ENCODE data around the gene PRIM1.

PRIM1 gene

DNA sequence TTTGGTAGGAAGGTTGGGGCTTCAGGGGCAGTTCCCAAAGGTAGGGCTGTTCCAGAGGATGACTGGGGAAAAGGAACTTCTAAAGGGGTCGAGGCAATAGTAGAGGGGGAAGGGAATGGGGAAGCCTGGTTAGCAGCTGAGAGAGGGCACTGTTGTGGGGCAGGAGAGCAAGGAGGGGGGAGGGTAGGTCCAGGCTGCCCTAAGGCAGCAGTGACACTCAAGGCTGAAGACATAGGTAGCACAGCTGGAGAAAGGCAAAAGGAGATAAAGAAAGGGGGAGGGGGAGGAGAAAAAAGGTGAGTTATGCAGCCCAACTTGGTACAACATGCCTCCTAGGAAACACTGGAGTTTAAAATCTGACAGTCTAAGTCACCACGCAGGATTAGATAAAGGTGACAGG lies 30.9 kb downstream of the PRIM1 start:
- peaks cover 35 to 36% of the 10 kb centered on the region in 2 donors for H3K4me1 ChIP-seq (ENCODE audit: control insufficient read depth in 2 of 2, insufficient read depth in 2 of 2, low read length in 2 of 2)
- no peak overlapping the region for H3K4me3 ChIP-seq (ENCODE audit: low read length in 2 of 2)
- H3K27me3 ChIP-seq (ENCODE audit: control insufficient read depth in 2 of 2, insufficient read depth in 2 of 2, low read length in 2 of 2) = no peaks in the 10 kb centered on the region
- H3K36me3 ChIP-seq (ENCODE audit: control insufficient read depth in 2 of 2, insufficient read depth in 2 of 2, low read length in 2 of 2) = peaks cover 20 to 37% of the 10 kb centered on the region in 2 donors
- no peak overlapping the region for H3K27ac ChIP-seq (ENCODE audit: low read depth in 2 of 2, low read length in 2 of 2)
- no peaks in the 10 kb centered on the region for H3K9me3 ChIP-seq (ENCODE audit: control insufficient read depth in 2 of 2, low read length in 2 of 2)
- H3K9ac ChIP-seq (ENCODE audit: low read depth in 1 of 2, low read length in 2 of 2) = no peak overlapping the region

DNA sequence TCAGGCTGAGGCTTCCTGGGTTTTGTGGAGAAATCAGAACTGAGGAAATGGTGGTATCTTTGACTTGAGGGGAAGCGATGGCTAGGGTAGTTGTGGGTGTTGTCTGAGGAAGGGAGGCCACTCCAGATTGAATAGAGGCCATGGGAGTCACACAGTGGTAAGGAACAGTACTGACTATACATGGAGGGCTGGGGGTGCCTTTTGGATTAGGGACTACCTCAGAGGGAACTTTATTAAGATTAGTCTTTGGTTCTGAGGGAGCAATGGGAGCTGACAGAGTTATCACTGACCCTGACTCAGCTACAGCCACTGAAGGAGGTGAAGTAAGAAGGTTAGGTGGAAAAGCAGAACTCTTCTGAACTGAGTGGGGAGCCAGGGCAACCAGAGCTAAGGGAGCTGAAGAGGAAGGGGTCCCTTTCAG lies 31.4 kb downstream of the PRIM1 start:
- Histone ChIP-seq H3K4me1 (ENCODE audit: control insufficient read depth in 2 of 2, insufficient read depth in 2 of 2, low read length in 2 of 2) (peaks cover 36 to 37% of the 10 kb centered on the region in 2 donors), H3K27ac (ENCODE audit: low read depth in 2 of 2, low read length in 2 of 2) (no peak overlapping the region), H3K36me3 (ENCODE audit: control insufficient read depth in 2 of 2, insufficient read depth in 2 of 2, low read length in 2 of 2) (peaks cover 20 to 42% of the 10 kb centered on the region in 2 donors), H3K9ac (ENCODE audit: low read depth in 1 of 2, low read length in 2 of 2) (no peak overlapping the region), H3K27me3 (ENCODE audit: control insufficient read depth in 2 of 2, insufficient read depth in 2 of 2, low read length in 2 of 2) (no peaks in the 10 kb centered on the region), H3K9me3 (ENCODE audit: control insufficient read depth in 2 of 2, low read length in 2 of 2) (no peaks in the 10 kb centered on the region), H3K4me3 (ENCODE audit: low read length in 2 of 2) (no peak overlapping the region)

DNA sequence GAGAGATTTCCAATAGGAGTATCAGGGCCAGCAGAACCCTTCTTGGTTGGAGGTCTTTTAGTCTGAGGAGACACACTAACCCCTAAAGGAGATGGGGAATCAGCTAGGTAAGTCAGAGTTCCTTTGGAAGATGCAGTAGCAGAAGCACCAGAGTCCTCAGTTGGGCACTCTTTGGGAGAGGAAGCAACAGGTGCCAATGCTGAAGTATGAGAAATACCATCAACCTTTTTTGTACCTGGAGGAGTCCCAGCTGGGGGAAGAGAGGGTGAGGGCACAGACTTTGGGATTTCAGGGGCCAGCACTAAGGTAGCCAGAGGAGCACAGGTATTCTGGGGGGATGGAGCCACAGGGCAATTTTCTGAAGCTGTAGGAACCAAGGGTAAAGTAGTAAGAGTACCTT lies 33.1 kb downstream of the PRIM1 start:
- no peak overlapping the region for H3K4me3 ChIP-seq (ENCODE audit: low read length in 2 of 2)
- H3K9ac ChIP-seq (ENCODE audit: low read depth in 1 of 2, low read length in 2 of 2) = no peak overlapping the region
- H3K27ac ChIP-seq (ENCODE audit: low read depth in 2 of 2, low read length in 2 of 2) = no peak overlapping the region
- peaks cover 35 to 38% of the 10 kb centered on the region in 2 donors for H3K4me1 ChIP-seq (ENCODE audit: control insufficient read depth in 2 of 2, insufficient read depth in 2 of 2, low read length in 2 of 2)
- peaks cover 22 to 58% of the 10 kb centered on the region in 2 donors for H3K36me3 ChIP-seq (ENCODE audit: control insufficient read depth in 2 of 2, insufficient read depth in 2 of 2, low read length in 2 of 2)
- H3K27me3 ChIP-seq (ENCODE audit: control insufficient read depth in 2 of 2, insufficient read depth in 2 of 2, low read length in 2 of 2) = no peaks in the 10 kb centered on the region
- H3K9me3 ChIP-seq (ENCODE audit: control insufficient read depth in 2 of 2, low read length in 2 of 2) = no peaks in the 10 kb centered on the region

DNA sequence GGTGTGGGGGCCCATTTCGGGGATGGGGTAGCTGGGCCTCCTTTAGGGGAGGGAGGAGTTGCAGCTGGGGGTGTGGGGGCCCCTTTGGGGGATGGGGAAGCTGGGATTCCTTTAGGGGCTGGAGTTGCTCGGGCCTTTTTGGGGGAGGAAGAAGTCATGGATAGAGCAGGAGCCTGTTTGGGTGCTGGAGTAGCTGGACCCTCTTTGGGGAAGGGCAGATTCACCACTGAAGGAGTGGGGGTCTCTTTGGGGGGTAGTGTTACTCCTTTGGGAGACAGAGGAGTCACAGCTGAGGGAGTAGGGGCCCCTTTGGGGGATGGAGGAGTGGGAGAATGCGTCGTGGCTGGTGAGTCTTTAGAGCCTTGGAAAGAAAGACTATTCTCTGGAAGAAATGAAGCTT lies 33.5 kb downstream of the PRIM1 start:
- Histone ChIP-seq H3K9me3 (ENCODE audit: control insufficient read depth in 2 of 2, low read length in 2 of 2) (no peaks in the 10 kb centered on the region), H3K27ac (ENCODE audit: low read depth in 2 of 2, low read length in 2 of 2) (no peak overlapping the region), H3K36me3 (ENCODE audit: control insufficient read depth in 2 of 2, insufficient read depth in 2 of 2, low read length in 2 of 2) (peaks cover 27 to 62% of the 10 kb centered on the region in 2 donors), H3K4me1 (ENCODE audit: control insufficient read depth in 2 of 2, insufficient read depth in 2 of 2, low read length in 2 of 2) (peaks cover 31 to 34% of the 10 kb centered on the region in 2 donors), H3K4me3 (ENCODE audit: low read length in 2 of 2) (no peak overlapping the region), H3K9ac (ENCODE audit: low read depth in 1 of 2, low read length in 2 of 2) (no peak overlapping the region), H3K27me3 (ENCODE audit: control insufficient read depth in 2 of 2, insufficient read depth in 2 of 2, low read length in 2 of 2) (no peaks in the 10 kb centered on the region)

DNA sequence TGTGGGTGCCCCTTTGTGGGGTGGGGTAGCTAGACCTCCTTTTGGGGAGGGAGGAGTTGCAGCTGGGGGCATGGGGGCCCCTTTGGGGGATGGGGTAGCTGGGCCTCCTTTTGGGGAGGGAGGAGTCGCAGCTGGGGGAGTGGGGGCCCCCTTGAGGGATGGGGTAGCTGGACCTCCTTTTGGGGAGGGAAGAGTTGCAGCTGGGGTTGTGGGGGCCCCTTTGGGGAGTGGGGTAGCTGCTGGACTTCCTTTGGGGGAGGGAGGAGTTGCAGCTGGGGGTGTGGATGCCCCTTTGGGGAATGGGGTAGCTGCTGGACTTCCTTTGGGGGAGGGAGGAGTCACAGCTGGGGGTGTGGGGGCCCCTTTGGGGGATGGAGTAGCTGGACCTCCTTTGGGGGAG lies 34.0 kb downstream of the PRIM1 start:
- H3K27ac ChIP-seq (ENCODE audit: low read depth in 2 of 2, low read length in 2 of 2) = no peak overlapping the region
- no peak overlapping the region for H3K9ac ChIP-seq (ENCODE audit: low read depth in 1 of 2, low read length in 2 of 2)
- peaks cover 27 to 29% of the 10 kb centered on the region in 2 donors for H3K4me1 ChIP-seq (ENCODE audit: control insufficient read depth in 2 of 2, insufficient read depth in 2 of 2, low read length in 2 of 2)

DNA sequence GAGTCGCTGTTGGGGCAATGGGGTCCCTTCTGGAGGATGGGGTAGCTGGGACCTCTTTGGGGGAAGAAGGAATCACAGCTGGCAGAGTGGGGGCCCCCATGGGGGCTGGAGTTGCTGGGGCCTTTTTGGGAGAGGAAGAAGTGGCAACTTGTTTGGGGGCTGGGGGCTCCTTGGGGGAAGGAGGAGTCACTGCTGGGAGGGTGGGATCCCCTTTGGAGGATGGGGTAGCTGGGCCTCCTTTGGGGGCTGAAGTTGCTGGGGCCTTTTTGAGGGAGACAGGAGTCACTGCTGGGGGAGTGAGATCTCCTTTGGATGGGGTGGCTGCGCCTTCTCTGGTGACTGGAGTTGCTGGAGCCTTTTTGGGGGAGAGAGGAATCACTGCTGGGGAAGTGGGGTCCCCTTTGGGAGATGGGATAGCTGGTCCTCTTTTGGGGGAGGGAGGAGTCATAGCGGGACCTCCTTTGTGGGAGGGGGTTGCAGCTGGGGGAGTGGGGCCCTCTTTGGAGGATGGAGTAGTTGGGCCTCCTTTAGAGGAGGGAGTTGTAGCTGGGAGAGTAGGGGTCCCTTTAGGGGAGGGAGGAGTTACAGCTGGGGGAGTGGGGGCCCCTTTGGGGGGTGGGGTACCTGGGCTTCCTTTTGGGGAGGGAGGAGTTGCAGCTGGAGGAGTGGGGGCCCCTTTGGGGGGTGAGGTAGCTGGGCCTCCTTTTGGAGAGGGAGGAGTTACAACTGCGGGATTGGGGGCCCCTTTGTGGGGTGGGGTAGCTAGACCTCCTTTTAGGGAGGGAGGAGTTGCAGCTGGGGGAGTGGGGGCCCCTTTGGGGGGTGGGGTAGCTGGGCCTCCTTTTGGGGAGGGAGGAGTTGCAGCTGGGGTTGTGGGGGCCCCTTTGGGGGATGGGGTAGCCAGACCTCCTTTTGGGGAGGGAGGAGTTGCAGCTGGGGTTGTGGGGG lies 34.9 kb downstream of the PRIM1 start:
- Histone ChIP-seq H3K9ac (ENCODE audit: low read depth in 1 of 2, low read length in 2 of 2) (no peak overlapping the region), H3K9me3 (ENCODE audit: control insufficient read depth in 2 of 2, low read length in 2 of 2) (no peaks in the 10 kb centered on the region), H3K27me3 (ENCODE audit: control insufficient read depth in 2 of 2, insufficient read depth in 2 of 2, low read length in 2 of 2) (no peaks in the 10 kb centered on the region), H3K27ac (ENCODE audit: low read depth in 2 of 2, low read length in 2 of 2) (no peak overlapping the region), H3K36me3 (ENCODE audit: control insufficient read depth in 2 of 2, insufficient read depth in 2 of 2, low read length in 2 of 2) (peaks cover 40 to 74% of the 10 kb centered on the region in 2 donors), H3K4me1 (ENCODE audit: control insufficient read depth in 2 of 2, insufficient read depth in 2 of 2, low read length in 2 of 2) (peaks cover 17 to 21% of the 10 kb centered on the region in 2 donors), H3K4me3 (ENCODE audit: low read length in 2 of 2) (no peak overlapping the region)

More for the DNA sequence above, 34.0 kb downstream of the PRIM1 start:
- Histone ChIP-seq H3K36me3 (ENCODE audit: control insufficient read depth in 2 of 2, insufficient read depth in 2 of 2, low read length in 2 of 2) (peaks cover 32 to 67% of the 10 kb centered on the region in 2 donors), H3K4me3 (ENCODE audit: low read length in 2 of 2) (no peak overlapping the region), H3K27me3 (ENCODE audit: control insufficient read depth in 2 of 2, insufficient read depth in 2 of 2, low read length in 2 of 2) (no peaks in the 10 kb centered on the region), H3K9me3 (ENCODE audit: control insufficient read depth in 2 of 2, low read length in 2 of 2) (no peaks in the 10 kb centered on the region)

- H3K27ac ChIP-seq (ENCODE audit: low read depth in 2 of 2, low read length in 2 of 2) = no peak overlapping the region
- peaks cover 10 to 14% of the 10 kb centered on the region in 2 donors for H3K4me1 ChIP-seq (ENCODE audit: control insufficient read depth in 2 of 2, insufficient read depth in 2 of 2, low read length in 2 of 2)
- no peaks in the 10 kb centered on the region for H3K27me3 ChIP-seq (ENCODE audit: control insufficient read depth in 2 of 2, insufficient read depth in 2 of 2, low read length in 2 of 2)
- no peak overlapping the region for H3K4me3 ChIP-seq (ENCODE audit: low read length in 2 of 2)
- no peak overlapping the region for H3K9ac ChIP-seq (ENCODE audit: low read depth in 1 of 2, low read length in 2 of 2)
- H3K9me3 ChIP-seq (ENCODE audit: control insufficient read depth in 2 of 2, low read length in 2 of 2) = no peaks in the 10 kb centered on the region
- peaks cover 41 to 69% of the 10 kb centered on the region in 2 donors for H3K36me3 ChIP-seq (ENCODE audit: control insufficient read depth in 2 of 2, insufficient read depth in 2 of 2, low read length in 2 of 2)
Measured at GRCh38 chr12:56716458-56716857, 35.7 kb downstream of the PRIM1 start.

DNA sequence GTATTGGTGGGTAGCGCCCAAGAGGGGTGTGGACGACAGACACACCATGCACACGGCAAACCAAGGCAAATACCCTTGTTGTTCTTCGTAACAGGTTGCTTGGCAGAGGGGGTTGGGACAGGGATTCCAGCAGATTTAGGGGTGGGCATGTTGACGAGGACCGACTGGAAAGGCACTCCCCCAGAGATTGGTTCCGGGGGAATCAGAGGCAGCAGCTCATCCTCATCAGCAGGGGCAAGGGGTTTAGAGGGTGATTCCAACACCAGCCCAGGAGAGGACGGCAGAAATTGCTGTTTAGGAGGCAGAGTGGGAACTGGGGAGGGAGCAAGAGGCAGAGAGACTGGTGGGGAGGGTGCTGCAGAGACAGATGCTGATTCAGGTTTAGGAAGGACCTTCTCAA lies 36.3 kb downstream of the PRIM1 start:
- H3K9me3 ChIP-seq (ENCODE audit: control insufficient read depth in 2 of 2, low read length in 2 of 2) = no peaks in the 10 kb centered on the region
- no peak overlapping the region for H3K4me3 ChIP-seq (ENCODE audit: low read length in 2 of 2)
- H3K27me3 ChIP-seq (ENCODE audit: control insufficient read depth in 2 of 2, insufficient read depth in 2 of 2, low read length in 2 of 2) = no peaks in the 10 kb centered on the region
- H3K4me1 ChIP-seq (ENCODE audit: control insufficient read depth in 2 of 2, insufficient read depth in 2 of 2, low read length in 2 of 2) = peaks cover 3 to 8% of the 10 kb centered on the region in 2 donors
- H3K9ac ChIP-seq (ENCODE audit: low read depth in 1 of 2, low read length in 2 of 2) = no peak overlapping the region
- peaks cover 40 to 65% of the 10 kb centered on the region in 2 donors for H3K36me3 ChIP-seq (ENCODE audit: control insufficient read depth in 2 of 2, insufficient read depth in 2 of 2, low read length in 2 of 2)
- no peak overlapping the region for H3K27ac ChIP-seq (ENCODE audit: low read depth in 2 of 2, low read length in 2 of 2)

GRCh38 chr12:56714431-56714929 lies 37.6 kb downstream of the PRIM1 start:
- Histone ChIP-seq H3K4me3 (ENCODE audit: low read length in 2 of 2) (no peak overlapping the region), H3K9ac (ENCODE audit: low read depth in 1 of 2, low read length in 2 of 2) (no peak overlapping the region), H3K36me3 (ENCODE audit: control insufficient read depth in 2 of 2, insufficient read depth in 2 of 2, low read length in 2 of 2) (peaks cover 26 to 55% of the 10 kb centered on the region in 2 donors), H3K9me3 (ENCODE audit: control insufficient read depth in 2 of 2, low read length in 2 of 2) (no peaks in the 10 kb centered on the region), H3K27me3 (ENCODE audit: control insufficient read depth in 2 of 2, insufficient read depth in 2 of 2, low read length in 2 of 2) (no peaks in the 10 kb centered on the region), H3K4me1 (ENCODE audit: control insufficient read depth in 2 of 2, insufficient read depth in 2 of 2, low read length in 2 of 2) (peaks cover 0 to 8% of the 10 kb centered on the region in 2 donors), H3K27ac (ENCODE audit: low read depth in 2 of 2, low read length in 2 of 2) (no peak overlapping the region)

- H3K27ac ChIP-seq (ENCODE audit: low read depth in 2 of 2, low read length in 2 of 2) = no peak overlapping the region
- H3K4me3 ChIP-seq (ENCODE audit: low read length in 2 of 2) = no peak overlapping the region
- peaks cover 21 to 46% of the 10 kb centered on the region in 2 donors for H3K36me3 ChIP-seq (ENCODE audit: control insufficient read depth in 2 of 2, insufficient read depth in 2 of 2, low read length in 2 of 2)
- H3K9me3 ChIP-seq (ENCODE audit: control insufficient read depth in 2 of 2, low read length in 2 of 2) = no peaks in the 10 kb centered on the region
- no peaks in the 10 kb centered on the region for H3K27me3 ChIP-seq (ENCODE audit: control insufficient read depth in 2 of 2, insufficient read depth in 2 of 2, low read length in 2 of 2)
- H3K4me1 ChIP-seq (ENCODE audit: control insufficient read depth in 2 of 2, insufficient read depth in 2 of 2, low read length in 2 of 2) = peaks cover 0 to 6% of the 10 kb centered on the region in 2 donors
- H3K9ac ChIP-seq (ENCODE audit: low read depth in 1 of 2, low read length in 2 of 2) = no peak overlapping the region
Measured at GRCh38 chr12:56713345-56713744, 38.8 kb downstream of the PRIM1 start.

Measured in mucosa of rectum (tissue), 2 donors.